ENCODE measurements around the gene CAP1.
"Not testable (repeated sequence)": the region's sequence is repeated elsewhere in the genome, so short reads cannot be mapped to it uniquely, and the experiment has no call there.

CAP1 gene

GRCh38 chr1:40040511-40041465 is at the start of gene CAP1:
Gene CAP1 (plus strand): TSS chr1:40040729. CDS start chr1:40059347, 18,618 bp downstream.
- peak; percentile 99 for DNase-seq (ENCODE audit: low spot score)

- peak; percentile 25 for DNase-seq (ENCODE audit: low spot score)
Measured at GRCh38 chr1:39992234-39992633, 48.3 kb upstream of the CAP1 start.

- no peak for DNase-seq (ENCODE audit: low spot score)
Measured at GRCh38 chr1:39992888-39993287, 47.6 kb upstream of the CAP1 start.

- DNase-seq (ENCODE audit: low spot score): no peak
Measured at GRCh38 chr1:39995973-39996393, 44.5 kb upstream of the CAP1 start.

GRCh38 chr1:39996396-39997004 is 44.0 kb upstream of the CAP1 start:
- no peak for DNase-seq (ENCODE audit: low spot score)

GRCh38 chr1:40001456-40001855 is 39.1 kb upstream of the CAP1 start:
- DNase-seq (ENCODE audit: low spot score): no peak

- no peak for DNase-seq (ENCODE audit: low spot score)
Measured at GRCh38 chr1:40003156-40004093, 37.1 kb upstream of the CAP1 start.

GRCh38 chr1:40004857-40005256 is 35.7 kb upstream of the CAP1 start:
- DNase-seq (ENCODE audit: low spot score): no peak

GRCh38 chr1:40007481-40008034 is 33.0 kb upstream of the CAP1 start:
- not testable (repeated sequence) for DNase-seq (ENCODE audit: low spot score)

- DNase-seq (ENCODE audit: low spot score): no peak
Measured at GRCh38 chr1:40011198-40011597, 29.3 kb upstream of the CAP1 start.

- no peak for DNase-seq (ENCODE audit: low spot score)
Measured at GRCh38 chr1:40014253-40014706, 26.2 kb upstream of the CAP1 start.

- DNase-seq (ENCODE audit: low spot score): peak; percentile 85
Measured at GRCh38 chr1:40014812-40015594, 25.5 kb upstream of the CAP1 start.

GRCh38 chr1:40017951-40018575 is 22.5 kb upstream of the CAP1 start:
- no peak for DNase-seq (ENCODE audit: low spot score)

GRCh38 chr1:40020447-40021085 is 20.0 kb upstream of the CAP1 start:
- DNase-seq (ENCODE audit: low spot score): no peak

- DNase-seq (ENCODE audit: low spot score): no peak
Measured at GRCh38 chr1:40023379-40023944, 17.1 kb upstream of the CAP1 start.

- no peak for DNase-seq (ENCODE audit: low spot score)
Measured at GRCh38 chr1:40024671-40025070, 15.9 kb upstream of the CAP1 start.

- DNase-seq (ENCODE audit: low spot score): no peak
Measured at GRCh38 chr1:40027647-40028046, 12.9 kb upstream of the CAP1 start.

GRCh38 chr1:40029608-40030007 is 10.9 kb upstream of the CAP1 start:
- DNase-seq (ENCODE audit: low spot score): no peak

- no peak for DNase-seq (ENCODE audit: low spot score)
Measured at GRCh38 chr1:40030528-40031135, 9.9 kb upstream of the CAP1 start.

All from AG20443 (cell line).